H1 (cell line): ENCODE data around the gene CGB3. TPM values are rescaled to one million over a fixed set of nuclear protein-coding genes. Genes with fewer than 3 reads are reported as not detected.

Experiments
- CTCF ChIA-PET: fragments of 300-600 bp; sonication (Branson Sonifier 250); formaldehyde crosslinking; loops from one replicate; lab custom pipeline; 2021; ENCODE audit not compliant: partially characterized antibody; lab: Charles Lee
- POLR2A ChIA-PET: fragments of 300-600 bp; sonication (Branson Sonifier 250); formaldehyde crosslinking; loops from one replicate; lab custom pipeline; 2021; ENCODE audit warnings: inconsistent platforms; ENCODE audit not compliant: partially characterized antibody; lab: Charles Lee
- DNase-seq, 2 experiments: peaks; one replicate each; pipeline versions ENCODE4 v3.0.0 to v3.0.0-alpha.2; 2010 to 2022; ENCODE audit warnings: low spot score in 2 of 2, low read depth in 1 of 2, mixed read lengths in 1 of 2
- FAIRE-seq: peaks from 2 replicates; lab custom pipeline; 2011; peaks lifted over from hg19 to GRCh38; lab: Jason Lieb, UNC
- H2AFZ ChIP-seq: 2 replicates; pipeline ENCODE4 v1.8.1; 2012; ENCODE audit warnings: low read length, inconsistent platforms
- H2AK5ac ChIP-seq: 2 replicates; pipeline ENCODE4 v1.6.1; 2013; ENCODE audit warnings: low read depth, low read length
- H2BK120ac ChIP-seq: replicated peaks from 2 replicates; pipeline ENCODE3; 2013; ENCODE audit warnings: low read depth, low read length, inconsistent platforms
- H2BK12ac ChIP-seq: 2 replicates; pipeline ENCODE4 v1.6.1; 2013; ENCODE audit warnings: low read depth, low read length
- H2BK15ac ChIP-seq: 2 replicates; pipeline ENCODE4 v1.6.1; 2013; ENCODE audit warnings: low read length
- H2BK20ac ChIP-seq: 2 replicates; pipeline ENCODE4 v1.6.1; 2013; ENCODE audit warnings: low read length
- H2BK5ac ChIP-seq: 2 replicates; pipeline ENCODE4 v1.6.1; 2013; ENCODE audit warnings: low read depth, low read length
- H3K14ac ChIP-seq: 2 replicates; pipeline ENCODE4 v1.6.1; 2013; ENCODE audit warnings: inconsistent platforms; ENCODE audit not compliant: insufficient read length
- H3K18ac ChIP-seq: 2 replicates; pipeline ENCODE4 v1.6.1; 2013; ENCODE audit warnings: low read length; ENCODE audit errors: extremely low read depth
- H3K23ac ChIP-seq: 2 replicates; pipeline ENCODE4 v1.6.1; 2013; ENCODE audit warnings: inconsistent platforms; ENCODE audit not compliant: insufficient read length
- H3K23me2 ChIP-seq: 2 replicates; pipeline ENCODE4 v1.6.1; 2013; ENCODE audit warnings: low read depth, low read length
- H3K27ac ChIP-seq: 2 replicates; pipeline ENCODE4 v1.6.1; 2011; ENCODE audit warnings: low read depth, low read length, inconsistent platforms
- H3K27me3 ChIP-seq, 4 experiments: replicated peaks in 1 of 4; 1 replicate in 1 of 4; 2 replicates in 3 of 4; pipeline versions ENCODE4 v1.6.1 to v1.8.1; 2011 to 2013; ENCODE audit warnings: low read length in 3 of 4, mild to moderate bottlenecking in 3 of 4, inconsistent platforms in 2 of 4, mixed read lengths in 2 of 4, moderate library complexity in 1 of 4; ENCODE audit not compliant: control insufficient read depth in 3 of 4, insufficient read depth in 3 of 4; ENCODE audit errors: extremely low read depth in 1 of 4
- H3K36me3 ChIP-seq, 4 experiments: 2 replicates each; pipeline versions ENCODE4 v1.6.1 to v1.8.1; 2011 to 2013; ENCODE audit warnings: mild to moderate bottlenecking in 4 of 4, low read length in 3 of 4, moderate library complexity in 2 of 4, control low read depth in 1 of 4, inconsistent platforms in 1 of 4; ENCODE audit not compliant: insufficient read depth in 4 of 4, control insufficient read depth in 2 of 4
- H3K4ac ChIP-seq: replicated peaks from 2 replicates; pipeline ENCODE3; 2013; ENCODE audit warnings: low read length, low read depth, mixed read lengths, inconsistent platforms; ENCODE audit not compliant: insufficient read length
- H3K4me1 ChIP-seq, 4 experiments: replicated peaks in 1 of 4; 1 replicate in 1 of 4; 2 replicates in 3 of 4; pipeline versions ENCODE4 v1.6.1 to v1.8.1; 2011 to 2013; ENCODE audit warnings: low read length in 3 of 4, inconsistent platforms in 2 of 4, mixed read lengths in 1 of 4; ENCODE audit not compliant: insufficient read depth in 4 of 4, control insufficient read depth in 3 of 4
- H3K4me2 ChIP-seq, 2 experiments: 2 replicates each; pipeline versions ENCODE4 v1.6.1 to v1.8.1; 2011 to 2013; ENCODE audit warnings: low read depth in 2 of 2, low read length in 2 of 2, control low read depth in 1 of 2, inconsistent platforms in 1 of 2, mild to moderate bottlenecking in 1 of 2; ENCODE audit not compliant: insufficient read depth in 1 of 2
- H3K4me3 ChIP-seq, 4 experiments: fragments of 200-600, 300-600 bp in 1 of 4; sonication (generic), shearing (Covaris generic), sonication (Bioruptor Twin) in 1 of 4; 2 replicates each; pipeline versions ENCODE4 v1.5.1 to v1.8.1; 2011 to 2016; ENCODE audit warnings: low read length in 4 of 4, low read depth in 3 of 4, control low read depth in 2 of 4, inconsistent platforms in 2 of 4, mild to moderate bottlenecking in 2 of 4, mixed read lengths in 1 of 4, moderate library complexity in 1 of 4; ENCODE audit not compliant: insufficient read depth in 2 of 4; ENCODE audit errors: extremely low read depth in 1 of 4
- H3K56ac ChIP-seq: replicated peaks from 2 replicates; pipeline ENCODE3; 2013; ENCODE audit warnings: low read depth, mild to moderate bottlenecking, mixed read lengths, low read length, inconsistent platforms; ENCODE audit not compliant: insufficient read length
- H3K79me1 ChIP-seq: 2 replicates; pipeline ENCODE4 v1.6.1; 2013; ENCODE audit warnings: low read depth, low read length, control low read depth
- H3K79me2 ChIP-seq, 2 experiments: 2 replicates each; pipeline versions ENCODE4 v1.6.1 to v1.8.1; 2012 to 2013; ENCODE audit warnings: low read length in 2 of 2, mild to moderate bottlenecking in 2 of 2, inconsistent platforms in 1 of 2; ENCODE audit not compliant: insufficient read depth in 2 of 2, control insufficient read depth in 1 of 2
- H3K9ac ChIP-seq, 4 experiments: replicated peaks in 1 of 4; 1 replicate in 1 of 4; 2 replicates in 3 of 4; pipeline versions ENCODE4 v1.6.1 to v1.8.1; 2011 to 2013; ENCODE audit warnings: low read depth in 3 of 4, low read length in 3 of 4, control low read depth in 2 of 4, mild to moderate bottlenecking in 2 of 4, moderate library complexity in 2 of 4, inconsistent platforms in 1 of 4; ENCODE audit errors: extremely low read depth in 1 of 4
- H3K9me3 ChIP-seq, 2 experiments: 2 replicates each; pipeline versions ENCODE4 v1.6.1 to v1.8.1; 2012 to 2013; ENCODE audit warnings: mild to moderate bottlenecking in 2 of 2, moderate library complexity in 2 of 2, control low read depth in 1 of 2, inconsistent platforms in 1 of 2, low read depth in 1 of 2, low read length in 1 of 2, mixed read lengths in 1 of 2; ENCODE audit not compliant: insufficient read depth in 2 of 2
- H4K20me1 ChIP-seq, 2 experiments: replicated peaks in 1 of 2; 2 replicates each; pipeline versions ENCODE3 to v1.8.1; 2011 to 2013; ENCODE audit warnings: inconsistent platforms in 2 of 2, low read length in 2 of 2, mild to moderate bottlenecking in 1 of 2; ENCODE audit not compliant: insufficient read depth in 2 of 2, control insufficient read depth in 1 of 2
- H4K5ac ChIP-seq: 2 replicates; pipeline ENCODE4 v1.6.1; 2013; ENCODE audit warnings: low read length, low read depth, mixed read lengths, inconsistent platforms; ENCODE audit not compliant: insufficient read length
- H4K8ac ChIP-seq: 2 replicates; pipeline ENCODE4 v1.8.0; 2013; ENCODE audit warnings: mild to moderate bottlenecking, moderate library complexity, low read length, inconsistent platforms; ENCODE audit not compliant: insufficient read depth; ENCODE audit errors: extremely low read depth
- H4K91ac ChIP-seq: replicated peaks from 2 replicates; pipeline ENCODE3; 2013; ENCODE audit warnings: low read length, mixed read lengths, inconsistent platforms; ENCODE audit not compliant: insufficient read length
- ATF3 ChIP-seq: IDR thresholded peaks from 2 replicates; pipeline ENCODE4 v1.6.1; 2011; ENCODE audit warnings: low read depth, mild to moderate bottlenecking, low read length; ENCODE audit not compliant: insufficient read depth
- BACH1 ChIP-seq: IDR thresholded peaks from 2 replicates; pipeline ENCODE4 v1.6.1; 2012; ENCODE audit warnings: low read length, improper control_type of control experiment
- CBX8 ChIP-seq: fragments of 300-800, 300-1000 bp; sonication (generic); IDR thresholded peaks from 2 replicates; pipeline ENCODE4 v1.7.1; 2016; ENCODE audit warnings: low read depth, low read length, borderline replicate concordance
- GTF2F1 ChIP-seq: IDR thresholded peaks from 2 replicates; pipeline ENCODE4 v1.6.1; 2012; ENCODE audit warnings: low read depth, low read length, improper control_type of control experiment, borderline replicate concordance
- JUND ChIP-seq: IDR thresholded peaks from 2 replicates; pipeline ENCODE4 v1.6.1; 2011; ENCODE audit warnings: mild to moderate bottlenecking, improper control_type of control experiment, low read length
- RFX5 ChIP-seq: IDR thresholded peaks from 2 replicates; pipeline ENCODE4 v1.6.1; 2011; ENCODE audit warnings: low read depth, low read length, improper control_type of control experiment, borderline replicate concordance
- SP1 ChIP-seq: IDR thresholded peaks from 2 replicates; pipeline ENCODE4 v1.6.1; 2011; ENCODE audit warnings: low read depth, low read length
- SRF ChIP-seq: IDR thresholded peaks from 2 replicates; pipeline ENCODE4 v1.6.1; 2011; ENCODE audit warnings: mild to moderate bottlenecking, low read depth, low read length, moderate library complexity
- WGBS, 2 experiments: shearing (Covaris generic) in 1 of 2; methylation state at CpG; one replicate each; pipeline versions ENCODE4 v1.1.6 to v1.1.7; 2013 to 2015; ENCODE audit warnings: low lambda C conversion rate in 2 of 2, mixed read lengths in 2 of 2, inconsistent platforms in 1 of 2, low coverage in 1 of 2, missing lambda C conversion rate in 1 of 2; ENCODE audit not compliant: insufficient replicate concordance in 2 of 2, insufficient coverage in 1 of 2, insufficient read length in 1 of 2; ENCODE audit errors: extremely low coverage in 1 of 2, missing lambda C conversion rate in 1 of 2; 5-methylcytosine and 5-hydroxymethylcytosine counted together
- polyA plus RNA-seq, 7 experiments: library from polyadenylated mRNA; depleted of rRNA in 3 of 7; stranded (reverse) in 5 of 7; unstranded in 2 of 7; fragments of >200 nt in 5 of 7; fragments of 200-250 nt in 2 of 7; gene quantifications; 1 replicate in 5 of 7; 2 replicates in 1 of 7; 4 replicates in 1 of 7; pipeline versions ENCODE4 v1.2.1 to v1.2.3, GENCODE V29; 2011 to 2013; ENCODE audit warnings: missing spikeins in 2 of 7, mixed read lengths in 2 of 7
- total RNA-seq: library from RNA; stranded (reverse); fragmentation: NEBNext Ultra II Directional; extraction: Animal tissue kit (Norgen Biotek cat#: 25700); gene quantifications from 2 replicates; pipeline ENCODE4 v1.2.1, GENCODE V29; 2021

The CGB3 gene
- total and polyA plus RNA-seq, 2 of the 8 experiments (the other 6 are each of a cell fraction or from before 2014, with no cell fraction given), result not detected

- Histone ChIP-seq H2AFZ (no peak overlapping the region), H2BK12ac (no peak overlapping the region), H4K8ac (no peak overlapping the region; the same call in 1 of the 2 replicates), H3K4me1 (peaks cover 0 to 10% (median 7%) of the 10 kb centered on the region in 4 experiments; a peak in 6 of 7 replicates), H3K14ac (no peak overlapping the region), H4K20me1 (no peaks in the 10 kb centered on the region), H2BK5ac (no peak overlapping the region), H2BK20ac (no peak overlapping the region), H3K56ac (no peak overlapping the region), H3K23ac (no peak overlapping the region), H4K91ac (no peak overlapping the region), H3K79me1 (no peaks in the 10 kb centered on the region), H3K4me3 (no peak overlapping the region), H3K79me2 (no peaks in the 10 kb centered on the region), H3K36me3 (peaks cover 0 to 4% (median 0%) of the 10 kb centered on the region in 4 experiments; a peak in 1 of 8 replicates), H3K18ac (no peak overlapping the region), H3K9ac (no peak overlapping the region), H3K4me2 (no peak overlapping the region), H3K27me3 (peaks cover 26 to 78% (median 68%) of the 10 kb centered on the region in 4 experiments), H3K27ac (no peak overlapping the region), H3K4ac (no peak overlapping the region), H2BK15ac (no peak overlapping the region), H2BK120ac (no peak overlapping the region), H3K9me3 (peaks cover 0 to 5% of the 10 kb centered on the region in 2 experiments; a peak in 1 of 4 replicates), H3K23me2 (peaks cover 4% of the 10 kb centered on the region), H2AK5ac (no peak overlapping the region), H4K5ac (no peak overlapping the region)
- DNase-seq, result no peak
- CTCF ChIA-PET, result interaction anchor here (0.5 to 2.2 kb wide), 8 partner anchors 12 to 228 kb away, joined by 3 to 11 read pairs (median 4); partner anchors contain the start of genes CGB2, CGB7 and GYS1
- no peak for FAIRE-seq
- 93% methylated on average over 21 of the region's 21 CpGs; no CpG with 5 or more reads in 1 of the 2 experiments for WGBS, 2 experiments
- POLR2A ChIA-PET, result interaction anchor here (0.6 to 1.4 kb wide), 3 partner anchors 12 to 198 kb away, joined by 3 to 4 read pairs (median 3); partner anchors contain the start of gene PPP1R15A
- TF ChIP-seq JUND (no peak), ATF3 (no peak), SP1 (no peak), CBX8 (no peak), BACH1 (no peak), SRF (no peak), GTF2F1 (no peak), RFX5 (no peak)
These were observed 46.3 kb upstream of the CGB3 start for GRCh38 chr19:49070416-49070815.
